ENCODE results near the gene CTRB1. TPM values are rescaled to one million over a fixed set of nuclear protein-coding genes. Genes with fewer than 3 reads are reported as not detected.

Gene CTRB1
- total RNA-seq, 1 experiment from 2014 or later = 5.6 TPM

GRCh38 chr16:75226550-75227360 lies 8.0 kb downstream of the CTRB1 start:
- no peaks in the 10 kb centered on the region for H4K20me1 ChIP-seq (ENCODE audit: insufficient read depth)
- no TSS peak for BruUV-seq (replicated peaks)
- H3K9me3 ChIP-seq (ENCODE audit: control insufficient read depth in 1 of 2, insufficient read depth in 1 of 2, low read depth in 1 of 2, low read length in 2 of 2) = no peaks in the 10 kb centered on the region
- H3K9me2 ChIP-seq (ENCODE audit: insufficient read depth) = no peaks in the 10 kb centered on the region
- CTCF ChIA-PET = no interaction called here
- H3K27ac ChIP-seq (ENCODE audit: low read depth, low read length) = no peak overlapping the region
- no peak overlapping the region for H2AFZ ChIP-seq (ENCODE audit: low read depth, low read length, poor library complexity, severe bottlenecking)
- H3K27me3 ChIP-seq (ENCODE audit: insufficient read depth, low read length) = no peaks in the 10 kb centered on the region
- H3K4me2 ChIP-seq (ENCODE audit: low read length) = no peak overlapping the region
- H3K4me1 ChIP-seq (ENCODE audit: control insufficient read depth in 1 of 2, insufficient read depth in 2 of 2, low read length in 2 of 2) = no peaks in the 10 kb centered on the region
- H3K36me3 ChIP-seq (ENCODE audit: control insufficient read depth in 1 of 2, insufficient read depth in 2 of 2, low read length in 2 of 2) = peaks cover 0 to 3% of the 10 kb centered on the region in 2 experiments; a peak in 2 of 4 replicates
- POLR2A ChIA-PET = no interaction called here
- RAD21 ChIA-PET (ENCODE audit: low non-redundant PET in 1 of 2, low total read pairs in 2 of 2, uncharacterized antibody in 2 of 2, unreplicated experiment in 2 of 2) = no interaction called here
- no peak overlapping the region for H3K9ac ChIP-seq (ENCODE audit: low read length)
- intact Hi-C loops (cut with micrococcal nuclease) = no loop called here
- ATAC-seq (peak; percentile 26), DNase-seq (ENCODE audit: low read depth, low spot score) (no peak)
- no peak overlapping the region for H3K4me3 ChIP-seq (replicated peaks in 1 of 2; ENCODE audit: low read depth in 1 of 2, low read length in 2 of 2)
- H3K79me2 ChIP-seq (ENCODE audit: insufficient read depth, low read length) = 0 out of 2 replicates have a peak, but pooled peaks cover 4% of the 10 kb centered on the region
- TF ChIP-seq, protein P1, sequence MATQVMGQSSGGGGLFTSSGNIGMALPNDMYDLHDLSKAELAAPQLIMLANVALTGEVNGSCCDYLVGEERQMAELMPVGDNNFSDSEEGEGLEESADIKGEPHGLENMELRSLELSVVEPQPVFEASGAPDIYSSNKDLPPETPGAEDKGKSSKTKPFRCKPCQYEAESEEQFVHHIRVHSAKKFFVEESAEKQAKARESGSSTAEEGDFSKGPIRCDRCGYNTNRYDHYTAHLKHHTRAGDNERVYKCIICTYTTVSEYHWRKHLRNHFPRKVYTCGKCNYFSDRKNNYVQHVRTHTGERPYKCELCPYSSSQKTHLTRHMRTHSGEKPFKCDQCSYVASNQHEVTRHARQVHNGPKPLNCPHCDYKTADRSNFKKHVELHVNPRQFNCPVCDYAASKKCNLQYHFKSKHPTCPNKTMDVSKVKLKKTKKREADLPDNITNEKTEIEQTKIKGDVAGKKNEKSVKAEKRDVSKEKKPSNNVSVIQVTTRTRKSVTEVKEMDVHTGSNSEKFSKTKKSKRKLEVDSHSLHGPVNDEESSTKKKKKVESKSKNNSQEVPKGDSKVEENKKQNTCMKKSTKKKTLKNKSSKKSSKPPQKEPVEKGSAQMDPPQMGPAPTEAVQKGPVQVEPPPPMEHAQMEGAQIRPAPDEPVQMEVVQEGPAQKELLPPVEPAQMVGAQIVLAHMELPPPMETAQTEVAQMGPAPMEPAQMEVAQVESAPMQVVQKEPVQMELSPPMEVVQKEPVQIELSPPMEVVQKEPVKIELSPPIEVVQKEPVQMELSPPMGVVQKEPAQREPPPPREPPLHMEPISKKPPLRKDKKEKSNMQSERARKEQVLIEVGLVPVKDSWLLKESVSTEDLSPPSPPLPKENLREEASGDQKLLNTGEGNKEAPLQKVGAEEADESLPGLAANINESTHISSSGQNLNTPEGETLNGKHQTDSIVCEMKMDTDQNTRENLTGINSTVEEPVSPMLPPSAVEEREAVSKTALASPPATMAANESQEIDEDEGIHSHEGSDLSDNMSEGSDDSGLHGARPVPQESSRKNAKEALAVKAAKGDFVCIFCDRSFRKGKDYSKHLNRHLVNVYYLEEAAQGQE (IDR thresholded peaks at IDR 0.05; ENCODE audit: low read depth) = no peak
- TF ChIP-seq RAD21 (IDR thresholded peaks at IDR 0.05; ENCODE audit: low read depth) = no peak
- TF ChIP-seq POLR2AphosphoS5 (IDR thresholded peaks at IDR 0.05; ENCODE audit: low read depth, low read length) = no peak; the same call in 1 of the 2 replicates
